Fibroblast of skin of abdomen (primary cell): ENCODE results near the gene CAPN11.

ENCODE experiments used
- DNase-seq: peaks from one replicate; pipeline ENCODE4 v3.0.0-alpha.2; 2013

The CAPN11 gene

GRCh38 chr6:44216677-44217331 is 58.2 kb downstream of the CAPN11 start, which contains the start of gene MYMX:
Gene MYMX (plus strand): TSS chr6:44216926. CDS start chr6:44217472, 546 bp downstream.
- no peak for DNase-seq

- no peak for DNase-seq
Measured at GRCh38 chr6:44217332-44218143, 58.9 kb downstream of the CAPN11 start.

DNA sequence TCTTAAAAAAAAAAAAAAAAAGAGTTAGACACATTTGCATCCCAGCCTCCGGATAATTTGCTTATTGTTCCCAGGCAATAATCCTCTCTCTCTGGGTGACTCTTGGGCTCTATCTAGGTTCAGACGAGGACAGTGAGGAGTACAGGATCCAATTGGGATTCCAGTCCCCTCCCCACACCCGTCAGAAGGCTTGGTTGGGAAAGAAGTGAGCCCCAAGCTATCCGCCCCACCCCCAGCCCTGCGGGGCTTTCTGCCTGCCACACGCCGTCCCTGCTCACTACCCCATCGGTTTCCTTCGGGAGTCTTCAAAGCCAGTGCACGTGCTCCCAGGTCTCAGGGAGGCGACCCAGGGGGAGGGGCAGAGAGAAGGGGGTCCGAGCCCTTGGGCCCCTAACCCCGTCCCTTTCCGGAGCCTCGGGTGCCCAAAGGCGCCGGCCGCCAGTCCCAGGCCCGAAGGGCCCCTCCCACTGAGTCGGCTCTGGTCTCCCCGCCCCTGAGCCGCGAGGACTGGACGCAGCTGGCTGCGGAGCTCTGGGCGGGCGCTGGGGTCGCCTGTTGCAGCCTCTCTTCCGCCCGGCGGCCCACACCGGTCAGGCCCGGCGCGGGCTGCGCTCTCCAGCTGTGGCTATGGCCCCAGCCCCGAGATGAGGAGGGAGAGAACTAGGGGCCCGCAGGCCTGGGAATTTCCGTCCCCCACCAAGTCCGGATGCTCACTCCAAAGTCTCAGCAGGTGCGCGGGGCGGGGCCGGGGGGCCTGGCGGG is 60.6 kb downstream of the CAPN11 start:
- DNase-seq: no peak

DNA sequence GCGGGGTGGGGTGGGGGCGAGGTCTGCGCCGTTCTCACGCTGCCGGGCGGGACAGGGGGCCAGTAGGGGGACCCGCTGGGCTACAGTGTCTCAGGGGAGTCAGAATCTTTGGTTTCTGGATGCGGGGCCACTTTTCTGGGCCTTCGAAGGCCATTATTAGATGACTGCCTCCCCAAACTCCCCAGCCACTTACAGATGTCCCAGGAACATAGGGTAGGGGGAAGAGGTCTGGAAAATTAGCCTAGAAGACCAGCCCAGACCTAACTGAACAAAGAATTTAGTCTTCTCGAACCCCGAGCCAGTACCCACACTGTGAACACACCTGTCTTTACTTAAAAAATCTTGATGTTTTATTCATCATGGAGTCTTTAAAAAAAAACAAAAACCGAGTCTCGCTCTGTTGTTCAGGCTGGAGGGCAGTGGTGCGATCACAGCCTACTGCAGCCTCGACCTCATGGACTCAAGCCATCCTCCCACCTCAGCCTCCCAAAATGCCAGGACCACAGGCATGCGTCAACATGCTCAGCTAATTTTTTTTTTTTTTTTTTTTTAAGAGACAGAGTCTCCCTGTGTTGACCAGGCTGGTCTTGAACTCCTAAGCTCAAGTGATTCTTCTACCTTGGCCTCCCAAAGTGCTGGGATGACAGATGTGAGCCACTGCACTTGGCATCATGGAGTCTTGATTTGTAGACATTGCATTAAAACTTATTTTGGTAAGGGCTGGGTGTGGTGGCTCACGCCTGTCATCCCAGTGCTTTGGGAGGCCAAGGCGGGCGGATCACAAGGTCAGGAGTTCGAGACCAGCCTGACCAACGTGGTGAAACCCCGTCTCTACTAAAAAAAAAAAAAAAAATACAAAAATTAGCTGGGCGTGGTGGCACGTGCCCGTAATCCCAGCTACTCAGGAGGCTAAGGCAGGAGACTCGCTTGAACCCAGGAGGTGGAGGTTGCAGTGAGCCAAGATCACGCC is 61.5 kb downstream of the CAPN11 start:
- no peak for DNase-seq

GRCh38 chr6:44220913-44221290 is 62.3 kb downstream of the CAPN11 start:
- DNase-seq: no peak

- DNase-seq: peak; percentile 66
Measured at GRCh38 chr6:44221291-44221960, 62.8 kb downstream of the CAPN11 start.

DNA sequence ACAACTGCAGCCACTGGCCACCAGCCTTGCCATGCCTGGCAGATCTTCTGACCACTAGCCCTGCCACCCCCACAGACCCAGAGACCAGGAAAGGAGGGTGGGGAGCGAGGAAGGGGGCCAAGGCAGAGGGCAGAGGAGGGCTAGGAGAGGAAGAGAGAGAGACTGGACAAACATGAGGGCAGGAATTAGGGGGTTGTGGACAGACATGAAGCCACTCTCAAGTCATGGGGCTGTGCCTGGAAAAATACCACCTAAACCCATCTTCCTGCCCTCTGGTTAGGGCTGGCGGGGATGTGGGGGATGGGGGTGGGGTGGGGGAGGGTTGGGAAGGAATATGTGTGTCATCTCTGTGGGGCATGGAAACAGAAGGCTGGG is 63.3 kb downstream of the CAPN11 start:
- no peak for DNase-seq

DNA sequence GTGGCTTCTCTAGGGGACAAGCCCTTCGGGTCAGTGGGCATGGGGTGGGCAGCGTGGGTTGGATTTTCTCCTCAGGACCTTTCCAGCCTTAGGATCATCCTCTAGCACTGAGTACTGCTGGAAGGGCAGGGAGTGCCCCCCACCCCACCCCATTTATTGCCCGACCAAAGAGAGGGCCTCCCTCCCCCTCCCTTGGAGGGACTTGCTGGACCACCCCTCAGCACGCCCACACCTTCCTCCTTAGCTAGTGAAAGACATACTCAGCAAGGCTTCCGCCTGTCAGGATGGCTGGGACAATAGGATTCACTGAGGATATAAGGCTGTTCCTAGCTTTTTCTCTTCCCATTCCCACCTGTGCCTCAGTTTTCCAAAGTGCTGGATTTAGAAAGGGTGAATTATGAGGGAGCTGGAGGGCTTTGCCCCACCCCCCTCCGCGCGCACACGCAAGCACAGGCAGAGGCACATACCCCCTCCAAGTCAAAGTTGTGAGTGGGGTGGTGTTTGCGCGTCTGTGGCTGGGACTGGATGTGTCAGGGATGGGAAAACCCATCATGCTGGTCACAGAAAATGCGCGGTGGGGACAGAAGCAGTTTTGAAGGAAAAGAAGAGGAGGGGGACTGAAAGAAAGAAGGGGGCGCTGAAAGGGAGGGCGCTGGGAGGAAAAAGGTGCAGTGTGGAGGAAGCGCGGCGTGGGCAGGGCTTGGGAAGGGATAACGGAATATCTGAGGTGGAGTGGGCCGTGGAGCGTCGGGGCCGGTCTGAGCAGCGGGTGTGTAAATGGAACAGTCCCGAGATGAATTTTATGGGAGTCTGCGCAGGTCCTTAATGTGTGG is 64.1 kb downstream of the CAPN11 start:
- no peak for DNase-seq

DNA sequence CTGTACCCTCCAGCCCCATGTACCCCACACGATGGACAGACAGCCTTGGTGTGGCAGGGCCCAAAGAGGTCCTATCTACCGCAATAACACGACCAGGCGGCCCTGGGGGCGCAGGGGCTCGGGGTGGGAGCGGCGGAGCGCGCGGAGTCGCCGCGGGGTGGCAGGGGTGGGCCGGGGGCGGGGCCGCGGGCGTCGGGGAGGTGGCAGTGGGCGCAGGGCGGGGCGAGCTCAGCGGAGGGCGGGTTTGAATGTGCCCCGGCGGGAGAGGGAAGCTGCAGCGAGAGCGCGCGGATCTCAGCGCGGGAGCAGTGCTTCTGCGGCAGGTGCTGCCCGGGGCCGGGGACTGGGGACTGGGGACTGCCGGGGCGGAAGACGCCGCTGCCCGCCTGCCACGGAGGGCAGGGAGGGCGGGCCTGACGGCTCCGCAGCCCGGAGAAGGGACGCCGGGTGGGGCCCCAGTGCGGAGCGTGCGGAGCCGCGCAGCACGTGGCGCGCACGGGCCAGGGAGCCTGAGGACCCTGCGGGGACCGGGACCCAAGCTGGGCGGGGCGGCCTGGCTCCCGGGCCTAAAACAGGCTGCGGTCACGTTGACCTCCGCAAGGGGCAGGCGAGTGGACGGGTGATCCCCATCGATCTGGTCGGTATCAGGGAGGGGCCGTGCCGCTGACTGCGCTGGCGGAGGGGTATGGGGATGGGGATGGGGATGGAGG is 64.9 kb downstream of the CAPN11 start, which contains the start of gene SLC29A1:
Gene SLC29A1 (plus strand): TSS at position 277 of the 710 bp plus-strand sequence. CDS start 3,719 bp downstream, outside the sequence.
- DNase-seq: peak; percentile 44

GRCh38 chr6:44224029-44224964 is 65.7 kb downstream of the CAPN11 start:
- DNase-seq: no peak

- DNase-seq: no peak
Measured at GRCh38 chr6:44224965-44225305, 66.3 kb downstream of the CAPN11 start.

DNA sequence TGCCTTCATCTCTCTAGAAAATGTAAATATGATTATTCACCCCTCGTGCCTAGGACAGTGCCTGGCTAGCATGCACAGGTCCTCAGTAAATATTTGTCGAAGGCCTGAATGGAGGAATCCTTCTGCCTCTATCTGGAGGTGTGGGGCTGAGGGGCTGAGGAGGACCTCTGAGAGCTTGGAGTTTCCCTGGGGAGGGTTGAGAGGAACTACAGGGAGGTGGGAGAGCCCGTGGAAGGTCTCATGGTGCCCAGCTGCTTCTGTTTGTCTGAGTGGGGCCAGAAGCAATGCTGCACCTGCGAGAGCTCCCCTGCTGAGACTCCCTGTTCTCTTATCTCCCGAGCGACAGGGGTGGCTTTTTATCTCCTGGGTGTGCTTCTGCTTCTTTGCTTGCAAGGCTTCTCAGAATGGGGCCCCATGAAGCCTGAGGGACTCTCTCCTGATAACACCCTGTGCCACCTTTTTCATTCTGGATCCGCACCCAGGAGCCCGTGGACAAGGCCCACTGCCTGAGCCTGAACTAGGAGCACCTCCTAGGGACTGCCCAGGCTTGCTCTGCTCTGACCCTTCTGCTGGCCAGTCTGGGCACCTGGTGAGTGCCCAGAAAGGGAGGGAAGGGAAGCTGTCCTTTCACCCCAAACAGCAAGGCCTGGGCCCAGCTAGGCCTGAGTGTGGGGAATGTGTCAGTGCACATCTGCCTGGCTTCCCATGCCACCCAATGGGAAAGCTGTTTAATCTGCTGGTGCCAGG is 67.1 kb downstream of the CAPN11 start:
- no peak for DNase-seq

DNA sequence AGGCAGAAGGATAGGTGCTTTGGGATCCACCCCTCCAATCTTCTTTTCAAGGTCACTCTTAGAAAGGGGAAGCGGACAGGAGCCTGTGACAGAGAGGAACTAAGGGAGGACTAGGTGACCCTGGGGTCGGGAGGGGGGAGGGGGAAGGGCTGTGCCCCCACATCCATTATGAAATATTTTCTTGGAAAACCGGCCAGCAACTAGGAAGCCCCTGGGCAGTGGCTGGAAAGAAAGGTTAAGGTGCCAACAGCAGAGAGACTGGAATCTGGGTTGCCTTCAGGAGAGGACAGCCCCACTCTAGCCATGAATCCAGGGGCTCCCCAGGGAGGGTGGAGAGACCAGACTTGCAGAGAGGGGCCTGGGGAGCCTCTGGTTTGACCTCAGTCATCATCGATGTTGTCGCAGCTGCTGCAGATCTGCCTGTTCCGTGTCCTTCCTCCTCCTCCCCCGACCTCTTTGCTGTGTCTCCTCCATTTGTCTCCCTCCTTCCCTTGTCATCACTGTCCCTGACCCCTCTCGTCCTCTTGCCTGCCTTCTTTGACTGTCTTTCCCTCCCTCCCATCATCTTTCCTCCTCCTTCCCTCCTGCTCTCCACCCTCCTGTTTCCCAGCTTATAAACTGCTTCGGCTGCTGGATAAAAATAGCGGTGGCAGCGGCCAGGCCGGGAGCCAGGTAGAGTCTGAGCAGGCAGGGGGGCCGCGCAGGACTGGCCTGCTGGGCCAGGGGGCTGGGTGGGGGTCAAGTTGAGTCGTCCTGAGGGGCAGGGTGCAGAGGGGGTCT is 67.9 kb downstream of the CAPN11 start:
- no peak for DNase-seq

DNA sequence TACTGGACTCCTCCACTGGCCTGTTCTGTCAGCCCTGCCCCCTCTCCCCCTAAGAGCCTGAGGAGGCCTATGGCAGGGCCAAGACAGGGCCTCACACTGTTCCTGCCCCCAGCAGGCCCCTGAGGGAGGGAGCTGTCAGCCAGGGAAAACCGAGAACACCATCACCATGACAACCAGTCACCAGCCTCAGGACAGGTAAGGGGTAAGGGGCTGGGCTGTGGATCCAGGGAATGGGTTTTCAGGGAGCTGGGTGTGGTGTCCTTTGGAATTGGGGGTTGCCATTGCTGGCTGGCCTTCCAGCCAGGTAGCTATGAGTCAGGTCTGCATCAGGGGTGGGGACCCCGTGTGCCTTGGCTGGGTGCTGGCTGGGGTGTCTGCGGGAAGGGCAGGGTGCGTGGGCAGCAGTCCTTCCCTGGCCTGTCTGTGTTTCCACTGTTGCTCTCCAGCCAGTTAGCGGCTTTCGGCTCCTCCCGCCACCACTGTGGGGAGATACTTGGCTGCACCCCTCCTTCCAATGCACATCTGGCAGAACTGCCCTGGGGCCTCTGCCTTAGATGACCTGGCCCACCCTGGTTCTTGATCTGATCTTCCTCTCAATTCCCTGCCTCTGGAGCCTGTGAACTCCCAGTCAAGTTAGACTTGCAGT is 68.7 kb downstream of the CAPN11 start:
- DNase-seq: no peak

GRCh38 chr6:44228031-44228430 is 69.4 kb downstream of the CAPN11 start:
- DNase-seq: no peak

DNA sequence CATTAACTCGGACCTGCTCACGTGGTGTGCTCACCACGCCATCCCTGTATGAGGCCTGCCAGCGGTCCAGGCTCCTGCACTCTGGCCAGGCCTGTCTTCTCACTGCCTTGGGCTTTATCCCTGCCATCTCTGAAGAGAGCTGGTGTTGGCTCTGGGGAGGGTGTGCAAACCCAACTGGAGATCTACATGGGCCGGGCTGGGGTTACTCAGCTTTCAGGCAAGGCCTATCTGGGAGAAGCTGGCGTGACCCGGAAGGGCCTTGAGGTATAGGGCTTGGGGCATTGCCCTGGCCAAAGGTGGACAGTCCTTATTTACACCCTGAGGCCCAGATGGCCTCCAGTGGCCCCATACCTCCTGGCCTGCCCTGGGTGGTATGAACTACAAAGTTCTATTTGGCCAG is 69.8 kb downstream of the CAPN11 start:
- no peak for DNase-seq

DNA sequence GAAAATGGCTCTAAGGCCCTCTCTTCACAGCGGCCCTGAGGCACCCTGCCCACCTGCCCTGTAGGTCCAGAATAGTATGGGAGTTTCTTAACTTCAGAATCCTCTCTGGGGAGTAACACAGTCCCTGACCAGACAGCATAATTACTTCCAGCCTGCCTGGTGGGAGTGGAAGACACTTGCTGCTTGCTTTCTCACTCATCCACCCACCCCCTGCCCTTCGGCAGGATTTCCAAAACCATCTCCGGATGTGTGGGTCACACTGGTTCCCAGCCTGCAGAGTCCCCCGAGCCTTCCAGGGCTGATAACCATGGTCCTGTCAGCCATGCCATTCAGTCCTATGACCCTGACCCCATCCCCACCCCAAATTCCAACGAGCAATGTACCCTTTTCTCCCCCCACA is 70.2 kb downstream of the CAPN11 start:
- no peak for DNase-seq
